Epidermal melanocyte (primary cell): ENCODE data around the gene ZNF546.
"Not testable (repeated sequence)": the region's sequence is repeated elsewhere in the genome, so short reads cannot be mapped to it uniquely, and the experiment has no call there.

Source experiments
- DNase-seq: peaks from one replicate; pipeline ENCODE4 v3.0.0; 2011; ENCODE audit warnings: low spot score; ENCODE audit not compliant: insufficient read length

Gene ZNF546

DNA sequence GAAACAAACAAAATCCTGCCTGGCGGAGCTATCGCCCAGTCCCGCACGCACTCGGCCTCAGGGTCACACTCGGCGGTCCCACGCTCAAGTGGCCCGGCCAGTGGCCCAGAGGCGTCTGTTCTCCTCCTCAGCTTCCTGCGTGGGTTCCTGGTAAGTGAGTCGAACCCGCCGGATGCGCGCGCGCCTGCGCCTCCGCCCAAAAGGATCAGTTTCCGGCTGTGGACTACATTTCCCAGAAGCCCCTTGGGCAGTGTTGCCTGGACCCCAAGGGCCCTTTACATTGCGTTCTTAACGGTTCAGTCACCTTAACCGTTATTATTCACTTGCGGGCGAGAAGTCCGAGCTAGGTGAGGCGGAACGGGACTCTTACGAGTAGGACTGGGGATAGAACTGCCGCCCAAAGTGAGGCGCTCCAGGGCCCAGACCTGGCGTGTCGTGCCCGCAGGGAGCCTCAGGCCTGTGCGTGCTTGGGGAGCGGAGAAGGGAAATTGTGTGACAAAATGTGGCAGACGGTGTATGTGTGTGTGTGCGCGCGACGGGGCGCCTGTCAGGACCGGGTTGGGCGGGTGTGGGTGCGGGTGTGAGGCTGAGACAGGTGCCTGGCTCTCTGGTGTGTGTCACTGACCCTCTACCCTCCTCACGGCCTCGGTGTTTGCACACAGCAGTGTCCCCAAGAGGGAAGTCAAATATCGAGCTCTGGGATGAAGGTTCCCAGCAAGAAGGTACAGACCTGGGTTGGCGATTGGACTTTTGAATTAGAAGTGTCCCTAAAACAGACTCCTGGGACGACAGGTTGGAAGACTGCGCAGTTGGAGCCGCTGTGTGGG, at the start of gene ZNF546:
Gene ZNF546 (plus strand): TSS at position 250 of the 827 bp plus-strand sequence. CDS start 1,267 bp downstream, outside the sequence.
- DNase-seq: peak; percentile 88

DNA sequence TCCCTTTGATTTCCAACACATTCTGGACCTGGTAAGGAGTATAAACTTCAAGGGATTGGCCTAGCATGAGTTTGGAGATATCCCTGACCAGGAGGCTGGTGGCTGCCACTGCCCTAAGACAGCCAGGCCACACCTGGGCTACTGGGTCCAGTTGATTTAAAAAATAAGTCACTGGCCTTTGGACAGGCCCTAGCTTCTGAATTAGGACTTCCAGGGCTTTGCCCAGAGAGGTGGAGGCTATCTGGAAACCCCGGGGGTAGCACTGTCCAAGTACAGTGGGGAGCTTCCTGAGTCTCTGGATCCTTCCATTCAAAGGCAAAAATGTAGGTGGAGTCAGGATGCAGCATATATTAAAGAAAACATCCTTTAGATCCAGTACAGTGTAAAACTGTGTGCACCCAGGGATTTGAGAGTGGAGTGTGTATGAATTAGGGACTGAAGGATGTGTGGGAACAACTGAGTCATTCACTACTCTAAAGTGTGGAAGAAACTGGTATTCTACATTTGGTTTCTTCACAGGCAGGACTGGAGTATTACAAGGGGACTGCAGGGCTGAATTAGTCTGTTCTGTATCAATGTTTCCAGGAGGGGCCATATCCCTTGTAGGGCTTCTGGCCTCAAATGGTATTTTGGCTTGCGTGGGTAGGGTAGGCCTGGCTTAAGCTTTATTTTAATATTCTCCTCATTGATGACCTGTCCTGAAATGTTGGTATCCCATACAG, 47.7 kb upstream of the ZNF546 start:
- DNase-seq: no peak

DNA sequence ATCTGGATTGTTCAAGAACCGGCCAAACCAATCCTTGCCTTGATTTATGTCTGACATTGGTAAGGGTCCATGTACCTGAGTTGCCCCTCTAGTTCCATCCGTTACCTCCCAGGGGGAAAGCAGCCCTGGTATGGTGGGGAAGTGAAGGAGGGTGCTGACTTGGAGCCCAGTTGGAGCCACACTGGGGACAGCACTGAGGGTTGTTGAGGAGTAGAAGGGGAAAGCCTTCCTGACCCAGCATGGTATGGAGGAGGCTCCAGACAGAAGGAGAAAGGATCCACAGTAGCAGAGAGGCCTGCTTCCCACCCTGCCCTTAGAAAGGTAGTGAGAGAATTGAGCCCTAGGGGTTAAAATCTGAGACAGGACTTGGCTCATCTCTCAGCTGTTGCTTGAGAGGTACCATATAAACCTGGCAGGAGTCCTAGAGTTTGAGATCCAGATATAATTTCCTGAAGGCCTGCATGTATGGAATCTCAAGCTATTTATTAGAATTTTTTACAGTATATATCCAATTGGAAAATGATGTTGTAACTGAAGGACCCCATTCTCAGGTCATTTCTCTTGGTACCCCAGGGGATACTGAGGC, 45.7 kb upstream of the ZNF546 start:
- DNase-seq: no peak

DNA sequence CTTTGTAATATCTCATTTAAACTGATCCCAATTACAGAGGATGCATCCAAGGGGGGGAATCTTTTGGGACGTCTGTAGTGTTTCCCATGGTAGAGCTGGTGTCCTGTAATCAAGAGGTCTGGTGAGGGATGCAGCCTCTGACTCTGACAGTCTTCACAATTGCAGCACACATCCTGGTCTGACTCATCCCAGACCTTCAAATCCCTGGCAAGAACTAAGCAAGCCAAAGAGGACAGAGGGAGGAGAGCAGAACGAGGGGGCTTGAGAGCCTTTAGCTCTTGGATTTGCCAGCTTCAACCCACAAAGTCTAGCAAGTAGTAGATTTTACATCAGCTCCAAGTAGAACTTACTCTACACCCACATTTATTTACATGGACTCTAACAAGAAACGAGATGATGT, 45.2 kb upstream of the ZNF546 start:
- DNase-seq: no peak

DNA sequence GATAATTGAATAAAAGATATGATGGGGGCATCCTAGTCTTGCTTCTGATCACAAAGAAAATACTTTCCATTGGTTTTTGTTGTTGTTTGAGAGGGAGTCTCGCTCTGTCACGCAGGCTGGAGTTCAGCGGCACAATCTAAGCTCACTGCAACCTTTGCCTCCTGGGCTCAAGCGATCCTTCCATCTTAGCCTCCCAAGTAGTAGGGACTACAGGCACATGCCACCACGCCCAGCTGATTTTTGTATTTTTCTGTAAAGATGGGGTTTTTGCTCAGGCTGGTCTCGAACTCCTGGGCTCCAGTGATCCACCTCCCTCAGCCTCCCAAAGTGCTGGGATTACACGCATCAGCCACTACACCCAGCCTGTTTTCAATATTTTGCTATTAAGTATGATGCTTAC, 42.9 kb upstream of the ZNF546 start:
- DNase-seq: no peak

DNA sequence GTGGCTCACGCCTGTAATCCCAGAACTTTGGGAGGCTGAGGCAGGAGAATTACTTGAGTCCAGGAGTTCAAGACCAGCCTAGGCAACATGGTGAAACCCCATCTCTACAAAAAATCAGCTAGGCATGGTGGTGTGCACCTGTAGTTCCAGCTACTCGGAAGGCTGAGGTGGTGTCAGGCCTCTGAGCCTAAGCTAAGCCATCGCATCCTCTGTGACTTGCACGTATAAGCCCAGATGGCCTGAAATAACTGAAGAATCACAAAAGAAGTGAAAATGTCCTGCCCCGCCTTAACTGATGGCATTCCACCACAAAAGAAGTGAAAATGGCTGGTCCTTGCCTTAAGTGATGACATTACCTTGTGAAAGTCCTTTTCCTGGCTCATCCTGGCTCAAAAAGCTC, 39.0 kb upstream of the ZNF546 start:
- not testable (repeated sequence) for DNase-seq

DNA sequence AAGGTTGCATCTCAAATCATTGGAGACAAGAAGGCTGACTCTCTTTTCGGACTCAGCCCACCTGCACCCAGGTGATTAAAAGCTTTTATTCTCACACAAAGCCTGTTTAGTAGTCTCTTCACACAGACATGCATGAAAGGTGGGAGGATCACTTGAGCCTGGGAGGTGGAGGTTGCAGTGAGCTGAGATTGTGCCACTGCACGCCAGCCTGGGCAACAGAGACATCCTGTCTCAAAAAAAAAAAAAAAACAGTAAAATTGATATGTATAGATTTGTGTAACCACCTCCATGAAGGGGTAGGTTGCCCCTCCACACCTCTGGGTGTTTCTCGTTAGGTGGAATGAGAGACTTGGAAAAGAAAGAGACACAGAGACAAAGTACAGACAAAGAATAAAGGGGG, 37.9 kb upstream of the ZNF546 start:
- not testable (repeated sequence) for DNase-seq

DNA sequence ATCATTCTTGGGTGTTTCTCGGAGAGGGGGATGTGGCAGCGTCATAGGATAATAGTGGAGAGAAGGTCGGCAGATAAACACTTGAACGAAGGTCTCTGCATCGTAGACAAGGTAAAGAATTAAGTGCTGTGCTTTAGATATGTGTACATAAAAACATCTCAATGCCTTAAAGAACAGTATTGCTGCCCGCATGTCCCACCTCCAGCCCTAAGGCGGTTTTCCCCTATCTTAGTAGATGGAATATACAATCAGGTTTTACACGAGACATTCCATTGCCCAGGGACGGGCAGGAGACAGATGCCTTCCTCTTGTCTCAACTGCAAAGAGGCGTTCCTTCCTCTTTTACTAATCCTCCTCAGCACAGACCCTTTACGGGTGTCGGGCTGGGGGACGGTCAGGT, 37.5 kb upstream of the ZNF546 start:
- DNase-seq: not testable (repeated sequence)

DNA sequence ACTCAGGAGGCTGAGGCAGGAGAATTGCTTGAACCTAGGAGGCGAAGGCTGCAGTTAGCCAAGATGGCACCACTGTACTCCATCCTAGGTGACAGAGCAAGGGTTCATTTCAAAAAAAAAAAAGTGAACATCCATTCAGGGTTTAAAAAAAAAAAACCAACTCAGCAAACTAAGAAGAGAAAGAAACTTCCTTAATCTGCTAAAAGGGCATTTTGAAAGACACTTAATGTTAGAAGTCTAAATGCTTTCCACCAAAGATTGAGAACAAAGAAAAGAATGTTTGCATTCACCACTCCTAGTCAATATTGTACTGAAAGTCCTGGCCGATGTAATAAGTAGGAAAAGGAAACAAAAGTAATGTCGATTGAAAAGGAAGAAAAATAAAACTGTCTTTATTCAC, 33.0 kb upstream of the ZNF546 start:
- DNase-seq: no peak

DNA sequence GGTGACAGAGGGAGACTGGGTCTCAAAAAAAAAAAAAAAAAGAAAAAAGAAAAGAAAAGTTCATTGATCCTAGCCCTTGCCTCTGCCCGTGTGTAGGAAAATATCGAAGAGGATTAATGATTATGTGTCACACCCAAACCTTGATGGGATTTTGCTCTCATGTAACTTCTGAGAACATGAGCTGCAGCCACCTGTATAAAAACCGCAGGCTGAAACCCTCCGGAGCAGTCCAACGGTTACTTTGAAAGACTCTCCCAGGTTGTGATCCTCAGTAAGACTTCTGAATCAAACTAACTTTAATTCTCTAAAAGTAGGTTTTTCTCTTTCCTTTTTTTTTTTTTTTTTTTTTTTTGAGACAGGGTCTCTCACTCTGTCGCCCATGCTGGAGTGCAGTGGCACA, 30.2 kb upstream of the ZNF546 start:
- no peak for DNase-seq

DNA sequence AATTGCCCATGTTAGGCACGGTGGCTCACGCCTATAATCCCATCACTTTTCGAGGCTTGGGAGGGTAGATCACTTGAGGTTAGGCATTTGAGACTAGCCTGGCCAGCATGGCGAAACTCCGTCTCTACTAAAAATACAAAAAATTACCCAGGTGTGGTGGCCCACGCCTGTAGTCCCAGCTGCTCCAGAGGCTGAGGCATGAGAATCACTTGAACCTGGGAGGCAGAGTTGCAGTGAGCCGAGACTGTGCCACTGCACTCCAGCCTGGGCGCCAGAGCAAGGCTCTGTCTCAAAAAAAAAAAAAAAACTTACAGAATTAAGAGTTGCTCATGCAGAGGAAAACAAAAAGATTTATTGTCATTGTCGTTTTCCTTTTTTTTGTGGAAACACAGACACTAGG, 29.3 kb upstream of the ZNF546 start:
- no peak for DNase-seq

DNA sequence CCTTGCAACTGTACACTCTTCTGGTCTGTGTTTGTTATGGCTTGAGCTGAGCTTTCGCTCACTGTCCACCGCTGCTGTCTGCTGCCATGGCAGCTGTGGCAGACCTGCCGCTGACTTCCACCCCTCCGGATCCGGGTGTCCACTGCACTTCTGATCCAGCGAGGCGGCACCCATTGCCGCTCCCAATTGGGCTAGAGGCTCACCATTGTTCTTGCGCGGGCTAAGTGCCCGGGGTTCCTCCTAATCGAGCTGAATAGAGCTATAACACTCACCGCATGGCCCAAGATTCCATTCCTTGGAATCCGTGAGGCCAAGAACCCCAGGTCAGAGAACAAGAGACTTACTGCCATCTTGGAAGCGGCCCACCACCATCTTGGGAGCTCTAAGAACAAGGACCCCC, 28.1 kb upstream of the ZNF546 start:
- DNase-seq: no peak

DNA sequence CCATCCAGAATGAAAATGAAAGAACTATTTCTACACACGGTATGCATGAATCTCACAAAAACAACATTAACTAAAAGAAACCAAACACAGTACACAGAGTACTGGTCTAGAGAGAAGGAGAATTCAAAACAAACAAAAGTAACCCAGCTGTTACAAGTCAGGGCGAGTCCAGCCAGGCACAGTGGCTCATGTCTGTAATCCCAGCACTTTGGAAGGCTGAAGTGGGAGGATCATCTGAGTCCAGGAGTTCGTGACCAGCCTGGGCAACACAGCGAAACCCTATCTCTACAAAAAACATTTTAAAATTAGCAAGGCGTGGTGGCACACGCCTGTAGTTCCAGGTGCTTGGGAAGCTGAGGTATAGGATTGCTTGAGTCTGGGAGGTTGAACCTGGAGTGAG, 27.6 kb upstream of the ZNF546 start:
- no peak for DNase-seq

DNA sequence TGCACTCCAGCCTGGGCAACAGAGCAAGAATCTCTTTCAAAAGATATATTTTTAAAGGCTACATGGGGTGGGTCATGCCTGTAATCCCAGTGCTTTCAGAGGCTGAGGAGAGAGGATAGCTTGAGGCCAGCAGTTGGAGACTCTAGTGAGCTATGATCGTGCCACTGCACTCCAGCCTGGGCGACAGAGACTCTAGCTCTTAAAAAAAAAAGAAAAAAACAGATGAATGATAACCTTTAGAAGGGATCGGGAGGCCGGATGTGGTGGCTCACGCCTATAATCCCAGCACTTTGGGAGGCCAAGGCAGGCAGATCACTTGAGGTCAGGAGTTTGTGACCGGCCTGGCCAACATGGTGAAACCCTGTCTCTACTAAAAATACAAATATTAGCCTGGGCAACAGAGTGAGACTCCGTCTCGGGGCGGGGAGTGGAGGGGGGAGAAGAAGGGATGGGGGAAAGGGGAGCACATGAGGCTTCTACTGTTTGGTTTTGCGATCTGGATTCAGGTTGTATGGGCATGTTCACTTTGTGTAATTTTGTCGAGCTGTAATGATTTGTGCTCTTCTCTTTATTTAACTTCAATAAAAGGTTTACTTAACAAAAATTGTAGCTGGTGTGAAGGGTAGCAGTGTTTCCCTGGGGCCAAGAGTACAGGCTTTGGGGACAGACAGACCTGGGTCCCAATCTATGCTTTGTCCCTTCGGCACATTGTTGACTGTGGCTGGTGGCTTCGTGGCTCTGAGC, 27.0 kb upstream of the ZNF546 start:
- DNase-seq: no peak

DNA sequence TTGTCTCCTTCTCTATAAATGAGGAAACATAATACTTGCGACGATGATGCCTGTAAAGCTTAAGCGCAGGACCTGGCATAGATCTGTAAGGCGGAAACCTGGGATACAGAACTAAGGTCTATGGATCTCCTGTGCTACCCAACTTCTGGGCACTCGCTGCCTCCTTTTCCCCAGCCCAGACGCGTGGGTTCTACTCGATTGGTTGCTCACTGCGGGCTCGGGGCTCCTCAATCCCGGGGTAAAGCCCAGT, 26.5 kb upstream of the ZNF546 start:
- no peak for DNase-seq

DNA sequence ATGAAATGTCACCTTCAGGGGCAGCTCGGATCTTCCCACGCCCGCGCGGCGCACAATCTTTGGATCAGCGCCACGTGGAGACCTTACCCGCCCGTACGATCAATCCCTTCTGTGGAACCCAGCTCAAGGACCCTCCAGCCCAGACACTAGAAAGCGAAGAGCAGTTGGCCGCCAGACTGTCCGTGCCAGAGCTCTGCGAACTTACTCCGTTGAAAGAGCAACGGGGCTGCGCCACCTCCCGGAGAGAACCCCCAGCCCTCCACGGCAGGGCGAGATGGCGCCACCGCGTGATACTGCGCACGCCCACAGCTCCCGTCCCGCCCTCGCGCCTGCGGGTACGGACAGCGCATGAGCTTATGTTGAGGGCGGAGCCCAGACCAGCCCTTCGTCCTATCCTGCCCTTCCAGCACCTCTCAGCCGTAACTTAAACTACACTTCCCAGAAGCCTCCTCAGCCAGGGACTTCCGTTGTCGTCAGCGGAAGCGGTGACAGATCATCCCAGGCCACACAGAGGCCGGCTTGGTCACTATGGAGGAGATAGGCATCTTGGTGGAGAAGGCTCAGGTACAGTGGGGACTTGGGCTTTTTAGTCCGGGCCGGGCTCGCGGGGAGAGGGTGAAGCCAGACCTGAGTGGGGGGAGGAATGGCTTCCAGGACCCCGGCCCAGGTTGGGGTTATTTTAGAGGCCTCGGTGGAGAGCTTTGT, 26.0 kb upstream of the ZNF546 start, which contains the start of gene PSMC4:
Gene PSMC4 (plus strand): TSS at position 491 of the 705 bp plus-strand sequence. CDS start 38 bp downstream, at position 529.
- peak; percentile 89 for DNase-seq

DNA sequence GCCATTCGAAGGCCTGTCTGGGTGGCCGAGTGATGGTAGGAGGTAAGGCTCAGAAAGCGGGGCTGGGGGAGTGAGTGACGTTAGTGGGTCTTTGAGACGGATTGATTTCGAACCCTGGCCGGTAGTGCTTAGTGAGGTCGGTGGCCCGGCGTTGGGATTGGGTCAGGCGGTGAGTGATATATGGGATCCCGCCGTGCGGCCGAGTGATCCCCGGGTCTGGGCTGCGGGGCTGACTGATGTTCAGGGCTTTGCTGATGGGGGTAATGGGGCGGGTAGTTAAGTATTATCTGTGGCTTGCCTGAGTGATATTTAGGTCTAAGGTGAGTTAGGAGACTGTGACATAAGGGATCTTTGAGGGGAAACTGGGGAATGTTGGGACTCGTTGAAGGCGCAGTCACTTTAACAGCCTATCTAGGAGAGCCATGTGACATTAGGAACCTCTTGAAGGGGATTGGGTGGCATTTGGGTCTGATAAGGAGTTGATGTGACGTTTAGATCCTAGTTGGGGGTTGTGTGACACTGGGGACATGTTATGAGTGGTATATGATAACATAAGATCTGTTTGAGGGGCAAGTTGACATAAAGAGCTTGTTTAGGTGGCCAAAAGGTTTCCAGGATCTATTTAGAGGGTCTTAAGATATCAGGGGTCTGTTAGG, 25.4 kb upstream of the ZNF546 start:
- DNase-seq: no peak

DNA sequence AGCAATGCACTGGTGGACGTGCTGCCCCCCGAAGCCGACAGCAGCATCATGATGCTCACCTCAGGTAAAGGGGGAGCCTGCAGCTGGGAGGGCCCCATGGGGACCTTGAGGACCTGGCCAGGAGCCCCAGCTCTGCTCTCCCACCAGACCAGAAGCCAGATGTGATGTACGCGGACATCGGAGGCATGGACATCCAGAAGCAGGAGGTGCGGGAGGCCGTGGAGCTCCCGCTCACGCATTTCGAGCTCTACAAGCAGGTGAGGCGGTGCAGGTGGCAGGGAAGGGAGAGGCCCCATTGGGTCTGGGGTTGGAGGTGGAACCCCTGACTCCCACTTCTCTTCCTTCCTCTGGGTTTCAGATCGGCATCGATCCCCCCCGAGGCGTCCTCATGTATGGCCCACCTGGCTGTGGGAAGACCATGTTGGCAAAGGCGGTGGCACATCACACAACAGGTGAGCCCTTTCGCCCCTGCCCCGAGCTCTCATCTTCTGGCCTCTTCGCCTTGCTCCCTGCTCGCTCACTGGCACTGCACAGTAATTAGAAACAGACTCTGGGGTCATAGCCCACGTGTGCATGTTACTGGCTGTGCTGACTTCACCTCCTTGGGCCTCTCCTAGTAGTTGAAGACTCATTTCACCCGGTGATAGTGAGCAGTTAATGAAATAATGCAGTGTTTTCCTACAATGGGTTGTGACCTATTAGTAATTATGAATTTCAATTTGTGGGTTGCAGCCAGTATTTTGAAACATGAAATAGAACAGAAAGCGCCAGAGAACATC, 22.3 kb upstream of the ZNF546 start:
- DNase-seq: no peak

DNA sequence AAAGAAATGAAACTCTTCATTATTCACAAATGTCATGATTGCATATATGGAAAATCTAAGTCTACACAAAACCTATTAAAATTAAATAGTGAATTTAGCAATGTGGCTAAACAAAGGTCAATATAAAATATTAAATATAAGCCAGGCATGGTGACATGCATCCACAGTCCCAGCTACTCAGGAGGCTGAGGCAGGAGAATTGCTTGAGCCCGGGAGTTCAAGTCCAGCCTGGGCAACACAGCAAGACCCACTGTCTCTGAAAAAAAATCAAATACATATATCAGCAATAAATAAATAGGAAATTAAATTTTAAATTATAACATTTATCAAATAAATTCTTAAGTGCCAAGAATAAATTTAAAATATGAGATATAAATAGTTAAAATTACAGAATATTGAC, 14.0 kb upstream of the ZNF546 start:
- no peak for DNase-seq

DNA sequence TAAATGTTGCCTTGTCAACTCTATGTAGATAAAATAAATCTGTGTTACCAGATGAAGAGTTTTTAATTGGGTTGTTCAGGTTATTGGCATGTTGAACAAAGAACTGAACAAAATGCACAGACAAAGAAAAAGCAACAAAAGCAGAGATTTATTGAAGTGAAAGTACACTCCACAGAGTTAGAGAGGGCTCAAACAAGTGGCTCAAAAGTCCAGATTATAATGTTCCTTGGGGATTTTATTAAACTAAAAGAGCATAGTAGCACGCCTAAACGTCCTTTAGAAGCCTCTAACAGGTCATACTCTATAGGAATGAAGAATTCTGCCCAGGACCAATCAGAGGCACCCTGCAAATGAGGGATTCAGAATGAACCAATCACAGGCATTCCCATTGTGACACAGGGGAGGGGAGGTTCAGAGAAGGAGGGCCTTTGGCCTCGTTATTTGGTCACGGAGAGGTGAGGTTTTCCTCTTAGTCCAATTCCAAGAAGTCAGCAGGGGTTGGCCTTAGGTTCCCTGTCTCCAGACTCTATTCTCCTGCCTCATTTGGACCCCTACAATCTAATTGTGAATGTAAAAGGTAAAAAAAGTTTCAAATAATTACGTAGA, 13.1 kb upstream of the ZNF546 start:
- no peak for DNase-seq
